Mesenchymal stem cell (in vitro differentiated cells and primary cell): ENCODE data around the gene KDM4B.

Experiments used
- DNase-seq: peaks from one replicate; pipeline ENCODE4 v3.0.0-alpha.2; 2013
- H2AFZ ChIP-seq: one replicate; pipeline ENCODE4 v1.6.1; 2013; ENCODE audit warnings: low read depth, mild to moderate bottlenecking, control low read depth, inconsistent platforms, low read length, moderate library complexity
- H2AK5ac ChIP-seq: 2 replicates; pipeline ENCODE4 v1.6.1; 2013; ENCODE audit warnings: low read length, moderate library complexity, mild to moderate bottlenecking, inconsistent platforms; ENCODE audit not compliant: severe bottlenecking
- H2BK120ac ChIP-seq: one replicate; pipeline ENCODE4 v1.6.1; 2013; ENCODE audit warnings: low read depth, mild to moderate bottlenecking, inconsistent platforms, low read length, moderate library complexity
- H2BK12ac ChIP-seq, 2 experiments: one replicate each; pipeline ENCODE4 v1.6.1; 2013; ENCODE audit warnings: inconsistent platforms in 2 of 2, low read length in 2 of 2, mild to moderate bottlenecking in 2 of 2, moderate library complexity in 2 of 2, control low read depth in 1 of 2
- H2BK15ac ChIP-seq: one replicate; pipeline ENCODE4 v1.6.1; 2013; ENCODE audit warnings: mild to moderate bottlenecking, low read depth, inconsistent platforms; ENCODE audit not compliant: poor library complexity, severe bottlenecking
- H2BK5ac ChIP-seq: 2 replicates; pipeline ENCODE4 v1.6.1; 2013; ENCODE audit warnings: low read depth, mild to moderate bottlenecking, low read length, control low read depth, inconsistent platforms; ENCODE audit not compliant: poor library complexity, severe bottlenecking
- H3K14ac ChIP-seq, 2 experiments: one replicate each; pipeline ENCODE4 v1.6.1; 2013; ENCODE audit warnings: inconsistent platforms in 2 of 2, low read length in 2 of 2, control low read depth in 1 of 2, mild to moderate bottlenecking in 1 of 2, moderate library complexity in 1 of 2
- H3K18ac ChIP-seq, 2 experiments: one replicate each; pipeline ENCODE4 v1.6.1; 2013; ENCODE audit warnings: inconsistent platforms in 2 of 2, low read length in 2 of 2, control low read depth in 1 of 2, low read depth in 1 of 2, mild to moderate bottlenecking in 1 of 2
- H3K23ac ChIP-seq, 2 experiments: one replicate each; pipeline ENCODE4 v1.6.1; 2013; ENCODE audit warnings: inconsistent platforms in 2 of 2, low read length in 2 of 2, mild to moderate bottlenecking in 2 of 2, moderate library complexity in 2 of 2, control low read depth in 1 of 2
- H3K27ac ChIP-seq: 2 replicates; pipeline ENCODE4 v1.5.1; 2013; ENCODE audit warnings: mild to moderate bottlenecking, moderate library complexity, low read length, control low read depth, inconsistent platforms; ENCODE audit not compliant: poor library complexity, severe bottlenecking
- H3K27me3 ChIP-seq, 2 experiments: 2 replicates each; pipeline versions ENCODE4 v1.6.1 to v1.7.0; 2013; ENCODE audit warnings: low read length in 2 of 2, mild to moderate bottlenecking in 2 of 2, moderate library complexity in 2 of 2, control low read depth in 1 of 2, inconsistent platforms in 1 of 2; ENCODE audit not compliant: control insufficient read depth in 1 of 2, insufficient read depth in 1 of 2
- H3K36me3 ChIP-seq, 2 experiments: 2 replicates each; pipeline versions ENCODE4 v1.6.1 to v1.7.0; 2013; ENCODE audit warnings: low read length in 2 of 2, control low read depth in 1 of 2, inconsistent platforms in 1 of 2, low read depth in 1 of 2, mild to moderate bottlenecking in 1 of 2; ENCODE audit not compliant: insufficient read depth in 2 of 2, control insufficient read depth in 1 of 2
- H3K4ac ChIP-seq, 2 experiments: one replicate each; pipeline ENCODE4 v1.6.1; 2013; ENCODE audit warnings: inconsistent platforms in 2 of 2, low read length in 2 of 2, mild to moderate bottlenecking in 2 of 2, moderate library complexity in 2 of 2, control low read depth in 1 of 2, low read depth in 1 of 2
- H3K4me1 ChIP-seq: 2 replicates; pipeline ENCODE4 v1.6.1; 2013; ENCODE audit warnings: low read depth, low read length, control low read depth; ENCODE audit not compliant: control insufficient read depth, insufficient read depth
- H3K4me2 ChIP-seq: 2 replicates; pipeline ENCODE4 v1.6.1; 2013; ENCODE audit warnings: low read length, mild to moderate bottlenecking, inconsistent platforms; ENCODE audit not compliant: poor library complexity, severe bottlenecking
- H3K4me3 ChIP-seq, 2 experiments: 2 replicates each; pipeline versions ENCODE4 v1.5.1 to v1.7.0; 2013; ENCODE audit warnings: low read length in 2 of 2, mild to moderate bottlenecking in 2 of 2, control low read depth in 1 of 2, low read depth in 1 of 2; ENCODE audit not compliant: insufficient read depth in 1 of 2
- H3K79me1 ChIP-seq: replicated peaks from 2 replicates; pipeline ENCODE4 v1.6.1; 2013; ENCODE audit warnings: mild to moderate bottlenecking, control low read depth, low read length, inconsistent platforms; ENCODE audit not compliant: poor library complexity, severe bottlenecking
- H3K9ac ChIP-seq: 2 replicates; pipeline ENCODE4 v1.7.0; 2013; ENCODE audit warnings: mild to moderate bottlenecking, low read length, moderate library complexity
- H3K9me3 ChIP-seq: 2 replicates; pipeline ENCODE4 v1.7.0; 2013; ENCODE audit warnings: mild to moderate bottlenecking, low read length; ENCODE audit not compliant: control insufficient read depth
- H4K8ac ChIP-seq: one replicate; pipeline ENCODE4 v1.6.1; 2013; ENCODE audit warnings: inconsistent platforms, mild to moderate bottlenecking, low read length, moderate library complexity
- H4K91ac ChIP-seq: one replicate; pipeline ENCODE4 v1.6.1; 2013; ENCODE audit warnings: mild to moderate bottlenecking, low read length, inconsistent platforms
- WGBS: methylation state at CpG from one replicate; pipeline ENCODE4 v1.1.7; 2013; ENCODE audit warnings: mixed read lengths; 5-methylcytosine and 5-hydroxymethylcytosine counted together

KDM4B gene

GRCh38 chr19:4976401-4977298, 7.7 kb downstream of the KDM4B start:
- Histone ChIP-seq H3K4me2 (no peak overlapping the region), H2BK15ac (peak overlapping the region; percentile 90), H2AFZ (no peak overlapping the region), H4K91ac (peak overlapping the region; percentile 81), H3K36me3 (peaks cover 0 to 27% of the 10 kb centered on the region in 2 experiments), H3K23ac (no peak overlapping the region), H3K18ac (peak overlapping the region; percentile 55 to 78), H2AK5ac (peak overlapping the region; percentile 39), H3K9ac (peak overlapping the region; percentile 88), H3K9me3 (no peaks in the 10 kb centered on the region), H2BK5ac (no peak overlapping the region), H2BK12ac (peak overlapping the region; percentile 80 to 91), H3K14ac (peak overlapping the region in 1 of 2 experiments; percentile 66), H3K4me1 (peaks cover 54% of the 10 kb centered on the region), H3K4ac (peak overlapping the region; percentile 66 to 77), H4K8ac (peak overlapping the region; percentile 94), H3K79me1 (peaks cover 19% of the 10 kb centered on the region), H3K27me3 (no peaks in the 10 kb centered on the region), H2BK120ac (peak overlapping the region; percentile 27), H3K27ac (no peak overlapping the region), H3K4me3 (peak overlapping the region in 1 of 2 experiments; percentile 64)
- 54% methylated on average over 33 of the region's 33 CpGs for WGBS
- DNase-seq = peak; percentile 99

- 69% methylated on average over 35 of the region's 36 CpGs for WGBS
Measured at GRCh38 chr19:4977299-4978174, 8.6 kb downstream of the KDM4B start.

GRCh38 chr19:4979211-4979807, 10.4 kb downstream of the KDM4B start:
- Histone ChIP-seq H3K79me1 (peaks cover 28% of the 10 kb centered on the region), H2AK5ac (peak overlapping the region; percentile 79), H2BK120ac (no peak overlapping the region), H2BK12ac (peak overlapping the region; percentile 38 to 67), H3K4me1 (peaks cover 54% of the 10 kb centered on the region), H3K4ac (no peak overlapping the region), H3K9ac (no peak overlapping the region), H2BK15ac (peak overlapping the region; percentile 39), H3K36me3 (peaks cover 3 to 36% of the 10 kb centered on the region in 2 experiments), H2AFZ (no peak overlapping the region), H3K27me3 (no peaks in the 10 kb centered on the region), H3K18ac (no peak overlapping the region), H3K9me3 (no peaks in the 10 kb centered on the region), H2BK5ac (no peak overlapping the region), H3K23ac (no peak overlapping the region), H3K14ac (no peak overlapping the region), H4K8ac (no peak overlapping the region), H3K4me2 (no peak overlapping the region), H4K91ac (no peak overlapping the region), H3K27ac (no peak overlapping the region), H3K4me3 (no peak overlapping the region)
- DNase-seq = no peak
- WGBS = 98% methylated on average over 7 of the region's 8 CpGs

More at GRCh38 chr19:4977299-4978174, 8.6 kb downstream of the KDM4B start:
- Histone ChIP-seq H3K27ac (peak overlapping the region; percentile 49), H3K23ac (no peak overlapping the region), H2BK120ac (peak overlapping the region; percentile 27), H3K36me3 (peaks cover 0 to 25% of the 10 kb centered on the region in 2 experiments), H2BK15ac (peak overlapping the region; percentile 60), H3K4me3 (peak overlapping the region in 1 of 2 experiments; percentile 64), H2AK5ac (peak overlapping the region; percentile 39), H3K14ac (peak overlapping the region in 1 of 2 experiments; percentile 66), H2BK5ac (no peak overlapping the region), H3K4me1 (peaks cover 46% of the 10 kb centered on the region), H3K9ac (peak overlapping the region; percentile 88), H3K18ac (peak overlapping the region; percentile 46 to 55), H3K79me1 (peaks cover 19% of the 10 kb centered on the region), H4K91ac (peak overlapping the region; percentile 81), H4K8ac (peak overlapping the region; percentile 94), H2AFZ (no peak overlapping the region), H3K27me3 (no peaks in the 10 kb centered on the region), H2BK12ac (peak overlapping the region; percentile 80 to 91), H3K9me3 (no peaks in the 10 kb centered on the region), H3K4ac (peak overlapping the region; percentile 66 to 77), H3K4me2 (no peak overlapping the region)
- DNase-seq = peak; percentile 92
